CD8-positive, alpha-beta memory T cell (primary cell): ENCODE data around the gene LAD1. TPM values are rescaled to one million over a fixed set of nuclear protein-coding genes. Genes with fewer than 3 reads are reported as not detected.
A peak's percentile ranks its signal among the peaks of the same experiment; 100 is the strongest.

Source experiments
- CTCF ChIA-PET: fragments of 350-600 bp; sonication (Branson Sonifier 250); formaldehyde crosslinking; loops from one replicate; lab custom pipeline; 2021; ENCODE audit warnings: antibody characterized with exemption; lab: Charles Lee
- POLR2A ChIA-PET: fragments of 350-600 bp; sonication (Branson Sonifier 250); formaldehyde crosslinking; loops from one replicate; lab custom pipeline; 2021; ENCODE audit warnings: antibody characterized with exemption; lab: Charles Lee
- DNase-seq, 5 donors: peaks; one replicate each; pipeline versions ENCODE4 v3.0.0 to v3.0.0-alpha.2; 2020 to 2022; ENCODE audit warnings: mixed read lengths in 1 of 5
- H3K27ac ChIP-seq: one replicate; pipeline ENCODE4 v1.7.0; 2013; ENCODE audit warnings: low read depth, mild to moderate bottlenecking, low read length, moderate library complexity
- H3K27me3 ChIP-seq: 2 replicates; pipeline ENCODE4 v1.7.0; 2013; ENCODE audit warnings: low read length, mild to moderate bottlenecking; ENCODE audit not compliant: insufficient read depth, poor library complexity, severe bottlenecking
- H3K36me3 ChIP-seq: 2 replicates; pipeline ENCODE4 v1.7.0; 2013; ENCODE audit warnings: mild to moderate bottlenecking, low read length, moderate library complexity; ENCODE audit not compliant: insufficient read depth
- H3K4me1 ChIP-seq: 2 replicates; pipeline ENCODE4 v1.7.0; 2013; ENCODE audit warnings: mild to moderate bottlenecking, low read length, moderate library complexity; ENCODE audit not compliant: insufficient read depth
- H3K4me3 ChIP-seq: 2 replicates; pipeline ENCODE4 v1.7.0; 2013; ENCODE audit warnings: mild to moderate bottlenecking, low read length
- H3K9me3 ChIP-seq: 2 replicates; pipeline ENCODE4 v1.7.0; 2013; ENCODE audit warnings: mild to moderate bottlenecking, low read length
- H3K27ac Mint-ChIP-seq, 8 donors: one replicate each; pipeline ENCODE4 v1.8.0; 2020 to 2021; ENCODE audit warnings: mixed read lengths in 8 of 8, mild to moderate bottlenecking in 6 of 8, inconsistent platforms in 3 of 8, moderate library complexity in 3 of 8
- H3K27me3 Mint-ChIP-seq, 2 donors: one replicate each; pipeline ENCODE4 v1.8.0; 2020 to 2021; ENCODE audit warnings: mixed read lengths in 2 of 2, mild to moderate bottlenecking in 1 of 2, moderate library complexity in 1 of 2
- H3K36me3 Mint-ChIP-seq, 3 donors: one replicate each; pipeline ENCODE4 v1.8.0; 2020 to 2021; ENCODE audit warnings: mixed read lengths in 3 of 3, inconsistent platforms in 1 of 3, mild to moderate bottlenecking in 1 of 3
- H3K4me1 Mint-ChIP-seq, 3 donors: one replicate each; pipeline ENCODE4 v1.8.0; 2020 to 2021; ENCODE audit warnings: mixed read lengths in 3 of 3, inconsistent platforms in 1 of 3, mild to moderate bottlenecking in 1 of 3
- H3K4me3 Mint-ChIP-seq, 7 donors: one replicate each; pipeline ENCODE4 v1.8.0; 2020 to 2021; ENCODE audit warnings: mixed read lengths in 7 of 7, mild to moderate bottlenecking in 6 of 7, moderate library complexity in 4 of 7, inconsistent platforms in 2 of 7
- H3K9me3 Mint-ChIP-seq, 5 donors: one replicate each; pipeline ENCODE4 v1.8.0; 2020 to 2022; ENCODE audit warnings: mixed read lengths in 5 of 5, mild to moderate bottlenecking in 3 of 5, moderate library complexity in 2 of 5, inconsistent platforms in 1 of 5
- polyA plus RNA-seq: library from polyadenylated mRNA; unstranded; fragments of 300-500 nt; fragmentation: Illumina TruSeq; gene quantifications from one replicate; pipeline ENCODE4 v1.2.3, GENCODE V29; 2021
- total RNA-seq, 2 experiments: library from RNA; stranded (reverse); gene quantifications; one replicate each; pipeline ENCODE4 v1.2.3, GENCODE V29; 2021

Gene LAD1
- total and polyA plus RNA-seq, 3 experiments from 2014 or later: not detected

DNA sequence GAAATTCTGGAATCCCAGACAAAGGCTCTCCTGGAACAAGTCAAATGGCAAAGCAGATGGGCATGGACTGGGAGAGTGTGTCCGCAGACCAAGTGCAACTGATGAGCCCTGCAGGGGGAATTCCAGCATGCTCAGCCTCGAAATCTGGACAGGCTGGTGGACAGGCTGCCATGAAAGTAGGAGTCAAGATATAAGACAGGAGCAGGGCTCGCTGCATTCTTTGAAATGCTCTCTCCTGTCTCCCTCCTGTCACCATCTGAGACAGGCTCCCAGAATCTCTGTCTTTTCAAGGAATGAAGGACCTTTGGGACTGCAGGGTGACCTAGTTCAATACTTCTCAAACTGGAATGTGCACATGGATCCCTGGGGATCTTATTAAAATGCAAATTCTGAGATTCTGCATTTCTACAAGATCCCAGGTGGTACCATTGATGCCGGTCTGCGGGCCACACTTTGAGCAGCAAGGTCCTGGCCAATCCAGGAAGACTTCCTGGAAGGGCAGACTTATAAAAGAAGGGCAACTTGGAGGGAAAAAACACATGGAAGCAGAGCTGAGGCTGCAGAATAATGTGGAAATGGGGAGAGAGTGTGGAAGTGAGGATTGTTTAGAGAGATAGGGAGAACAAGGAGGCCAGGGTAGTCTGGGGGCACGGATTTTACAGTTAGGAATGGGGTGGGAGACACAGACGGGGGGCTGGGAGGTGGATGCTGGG, 51.5 kb downstream of the LAD1 start:
- DNase-seq: no peak
- Histone ChIP-seq H3K4me3 (no peak overlapping the region), H3K36me3 (no peaks in the 10 kb centered on the region), H3K27ac (no peak overlapping the region), H3K4me1 (no peaks in the 10 kb centered on the region), H3K9me3 (no peaks in the 10 kb centered on the region), H3K27me3 (peaks cover 6% of the 10 kb centered on the region)
- Mint-ChIP-seq H3K27me3 (peaks cover 12 to 46% of the 10 kb centered on the region in 2 donors), H3K9me3 (no peaks in the 10 kb centered on the region), H3K36me3 (no peaks in the 10 kb centered on the region), H3K4me3 (no peak overlapping the region), H3K4me1 (no peaks in the 10 kb centered on the region), H3K27ac (peak overlapping the region in 1 of 8 donors; percentile 17)
- POLR2A ChIA-PET: no interaction called here
- CTCF ChIA-PET: no interaction called here

DNA sequence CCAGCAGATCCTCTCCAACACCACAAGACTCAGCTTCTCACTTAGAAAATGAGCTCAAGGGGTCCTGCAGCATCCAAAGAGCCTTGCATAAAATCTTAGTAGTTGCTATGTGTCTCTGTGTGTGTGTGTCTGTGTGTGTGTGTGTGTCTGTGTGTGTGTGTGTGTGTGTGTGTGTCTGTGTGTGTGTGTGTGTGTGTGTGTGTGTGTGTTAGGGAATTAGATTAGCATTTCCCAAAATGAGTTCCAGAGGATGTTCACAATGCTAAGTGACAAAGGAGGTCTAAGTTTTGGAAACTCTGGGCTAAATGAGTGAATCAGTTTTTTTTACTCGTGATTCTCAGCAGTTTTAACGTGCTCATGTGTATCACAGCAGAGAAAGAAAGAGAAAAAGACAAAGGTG, 52.1 kb downstream of the LAD1 start:
- Histone ChIP-seq H3K27ac (no peak overlapping the region), H3K36me3 (no peaks in the 10 kb centered on the region), H3K4me3 (no peak overlapping the region), H3K27me3 (peaks cover 6% of the 10 kb centered on the region), H3K9me3 (no peaks in the 10 kb centered on the region), H3K4me1 (no peaks in the 10 kb centered on the region)
- H3K27me3 Mint-ChIP-seq: peaks cover 12 to 46% of the 10 kb centered on the region in 2 donors
- CTCF ChIA-PET: interaction anchor here (0.6 kb wide), 1 partner anchor 22 kb away, joined by 3 read pairs; no protein-coding TSS in a partner anchor
- H3K4me1 Mint-ChIP-seq: no peaks in the 10 kb centered on the region
- no peaks in the 10 kb centered on the region for H3K36me3 Mint-ChIP-seq
- H3K4me3 Mint-ChIP-seq: no peak overlapping the region
- POLR2A ChIA-PET: no interaction called here
- H3K27ac Mint-ChIP-seq: no peak overlapping the region
- no peak for DNase-seq
- H3K9me3 Mint-ChIP-seq: no peaks in the 10 kb centered on the region

GRCh38 chr1:201346337-201346939, 52.7 kb downstream of the LAD1 start:
- Histone ChIP-seq H3K36me3 (no peaks in the 10 kb centered on the region), H3K4me1 (no peaks in the 10 kb centered on the region), H3K27me3 (peaks cover 6% of the 10 kb centered on the region), H3K27ac (no peak overlapping the region), H3K9me3 (no peaks in the 10 kb centered on the region), H3K4me3 (no peak overlapping the region)
- DNase-seq: no peak
- Mint-ChIP-seq H3K9me3 (no peaks in the 10 kb centered on the region), H3K4me3 (no peak overlapping the region), H3K4me1 (no peaks in the 10 kb centered on the region), H3K27ac (no peak overlapping the region), H3K27me3 (peaks cover 12 to 44% of the 10 kb centered on the region in 2 donors), H3K36me3 (no peaks in the 10 kb centered on the region)
- CTCF ChIA-PET: interaction anchor here (0.6 to 0.8 kb wide), 2 partner anchors 9 to 22 kb away, joined by 3 read pairs; no protein-coding TSS in a partner anchor
- POLR2A ChIA-PET: interaction anchor here (0.5 kb wide), 1 partner anchor 8 kb away, joined by 4 read pairs; no protein-coding TSS in a partner anchor

DNA sequence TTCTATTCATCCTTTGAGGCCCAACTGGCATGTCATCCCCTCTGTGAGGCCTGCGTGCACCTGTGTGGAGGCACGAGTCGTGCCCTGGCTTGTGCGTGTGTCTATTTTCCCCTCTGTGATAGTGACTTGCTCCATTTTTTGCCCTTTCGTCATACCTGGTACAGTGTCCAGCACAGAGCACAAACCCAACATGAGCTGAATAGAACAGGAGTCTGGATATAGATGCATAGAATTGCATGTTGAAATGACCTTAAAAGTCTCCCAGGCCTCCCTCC, 54.1 kb downstream of the LAD1 start:
- no peaks in the 10 kb centered on the region for H3K4me1 Mint-ChIP-seq
- no peak overlapping the region for H3K27ac Mint-ChIP-seq
- Histone ChIP-seq H3K27ac (no peak overlapping the region), H3K4me1 (no peaks in the 10 kb centered on the region), H3K27me3 (peaks cover 6% of the 10 kb centered on the region), H3K36me3 (no peaks in the 10 kb centered on the region), H3K4me3 (no peak overlapping the region), H3K9me3 (no peaks in the 10 kb centered on the region)
- H3K27me3 Mint-ChIP-seq: peaks cover 10 to 42% of the 10 kb centered on the region in 2 donors
- H3K9me3 Mint-ChIP-seq: no peaks in the 10 kb centered on the region
- no peaks in the 10 kb centered on the region for H3K36me3 Mint-ChIP-seq
- DNase-seq: no peak
- H3K4me3 Mint-ChIP-seq: no peak overlapping the region
- CTCF ChIA-PET: no interaction called here
- POLR2A ChIA-PET: no interaction called here

DNA sequence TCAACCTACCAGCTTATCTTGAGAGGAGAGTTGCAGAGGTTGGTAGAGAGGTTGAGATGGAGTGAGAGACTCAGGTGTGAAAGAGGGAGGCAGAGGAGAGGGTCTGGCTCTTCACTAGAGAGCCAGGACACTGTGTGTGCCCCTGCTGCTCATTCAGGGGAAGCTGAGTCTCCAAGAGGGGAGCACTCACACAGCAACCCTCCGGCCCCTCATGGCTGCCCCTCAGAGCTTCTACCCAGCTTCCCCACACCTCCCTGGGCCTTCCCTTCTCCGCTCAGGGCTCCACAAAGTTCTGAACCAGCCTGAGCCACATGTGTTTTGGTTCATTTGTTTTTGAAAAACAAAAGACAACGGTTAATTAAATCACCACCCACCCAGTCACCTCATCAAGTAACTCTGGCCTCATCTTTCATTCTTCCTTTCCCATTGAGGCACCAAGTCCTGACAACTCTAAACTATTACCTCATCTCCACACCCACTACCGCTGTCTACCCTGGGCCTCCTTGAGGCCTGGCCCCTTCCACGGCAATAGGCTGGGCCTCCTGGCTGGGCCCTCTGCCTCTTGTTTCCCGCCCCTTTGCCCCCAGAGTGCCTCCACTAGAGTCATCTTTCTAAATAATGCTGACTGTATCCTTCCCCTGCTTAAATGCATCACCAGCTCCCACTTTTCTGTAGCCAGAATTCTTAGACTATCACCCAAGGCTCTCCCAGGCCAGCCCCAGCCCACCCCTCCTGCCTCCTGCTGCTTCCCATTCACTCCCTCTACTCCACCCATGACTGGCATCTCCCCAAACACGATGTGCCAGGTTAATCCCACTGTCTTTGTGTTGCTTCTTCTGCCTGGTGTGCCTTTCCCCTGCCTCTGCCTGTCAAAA, 54.7 kb downstream of the LAD1 start:
- Mint-ChIP-seq H3K36me3 (no peaks in the 10 kb centered on the region), H3K4me1 (no peaks in the 10 kb centered on the region), H3K4me3 (no peak overlapping the region), H3K27me3 (peaks cover 10 to 39% of the 10 kb centered on the region in 2 donors), H3K27ac (no peak overlapping the region), H3K9me3 (no peaks in the 10 kb centered on the region)
- Histone ChIP-seq H3K27ac (no peak overlapping the region), H3K36me3 (no peaks in the 10 kb centered on the region), H3K9me3 (no peaks in the 10 kb centered on the region), H3K4me3 (no peak overlapping the region), H3K27me3 (peaks cover 6% of the 10 kb centered on the region), H3K4me1 (no peaks in the 10 kb centered on the region)
- ChIA-PET CTCF (interaction anchor here (1.0 kb wide), 1 partner anchor 11 kb away, joined by 3 read pairs; no protein-coding TSS in a partner anchor), POLR2A (no interaction called here)
- DNase-seq: no peak

DNA sequence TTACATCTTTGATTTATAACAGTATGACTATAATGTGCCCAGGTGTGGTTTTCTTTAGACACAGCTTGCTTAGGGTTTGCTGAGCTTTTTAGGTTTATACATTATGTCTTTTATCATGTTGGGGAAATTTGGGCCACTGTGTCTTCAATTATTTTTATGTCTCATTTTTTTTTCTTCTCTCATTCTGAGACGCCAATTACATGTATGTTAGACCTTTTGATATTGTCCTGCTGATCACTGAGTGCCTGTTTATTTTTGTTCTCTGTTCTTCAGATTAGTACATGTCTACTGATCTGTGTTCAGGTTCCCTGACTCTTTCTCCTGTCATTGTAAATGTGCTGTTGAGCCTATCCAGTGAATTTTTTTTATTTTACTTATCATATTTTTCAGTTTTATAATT, 57.7 kb downstream of the LAD1 start:
- ChIA-PET POLR2A (no interaction called here), CTCF (no interaction called here)
- Mint-ChIP-seq H3K4me1 (no peaks in the 10 kb centered on the region), H3K27me3 (peaks cover 1 to 29% of the 10 kb centered on the region in 2 donors), H3K9me3 (no peaks in the 10 kb centered on the region), H3K36me3 (no peaks in the 10 kb centered on the region), H3K27ac (no peak overlapping the region), H3K4me3 (no peak overlapping the region)
- H3K4me1 ChIP-seq: no peaks in the 10 kb centered on the region
- no peaks in the 10 kb centered on the region for H3K9me3 ChIP-seq
- no peak for DNase-seq
- no peak overlapping the region for H3K27ac ChIP-seq
- no peak overlapping the region for H3K4me3 ChIP-seq
- peaks cover 6% of the 10 kb centered on the region for H3K27me3 ChIP-seq
- no peaks in the 10 kb centered on the region for H3K36me3 ChIP-seq

DNA sequence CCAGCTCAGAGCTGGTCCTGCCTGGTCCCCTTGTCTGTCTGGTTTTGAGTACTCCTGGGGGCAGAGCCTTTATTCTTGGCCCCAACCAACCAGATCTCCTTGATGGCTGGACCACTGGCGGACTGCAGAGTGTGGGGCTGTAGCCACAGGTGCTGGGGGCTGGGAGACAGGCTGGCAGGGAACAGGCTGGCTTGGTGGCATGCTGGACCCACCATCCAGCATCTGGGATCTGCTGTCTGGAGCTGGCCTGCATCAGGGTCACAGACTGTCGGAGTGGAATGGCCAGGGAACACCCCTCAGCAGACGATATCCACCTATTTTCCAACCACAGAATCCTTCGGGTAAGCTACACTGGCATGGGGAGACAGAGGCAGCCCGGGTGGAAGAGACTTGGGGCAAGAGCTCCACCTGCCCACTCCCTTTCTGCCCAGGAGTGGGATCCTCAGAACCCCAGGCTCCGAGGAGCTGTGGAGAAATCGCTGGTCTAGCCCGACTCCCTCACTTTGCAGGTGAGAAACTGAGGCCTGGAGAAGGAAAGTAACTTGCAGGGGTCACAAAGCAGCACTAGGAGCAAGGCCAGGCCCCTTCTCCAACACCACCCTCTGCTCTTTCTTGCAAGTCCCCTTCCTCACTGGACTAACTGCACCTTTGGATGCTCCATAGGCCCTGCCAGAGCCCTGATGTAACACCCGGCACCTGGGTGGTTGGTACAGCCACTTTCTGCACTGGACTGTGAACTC, 62.2 kb downstream of the LAD1 start:
- H3K27me3 Mint-ChIP-seq: peaks cover 4 to 18% of the 10 kb centered on the region in 2 donors
- Histone ChIP-seq H3K27me3 (no peaks in the 10 kb centered on the region), H3K4me1 (no peaks in the 10 kb centered on the region), H3K4me3 (no peak overlapping the region), H3K9me3 (no peaks in the 10 kb centered on the region), H3K36me3 (no peaks in the 10 kb centered on the region), H3K27ac (no peak overlapping the region)
- no peaks in the 10 kb centered on the region for H3K9me3 Mint-ChIP-seq
- no peaks in the 10 kb centered on the region for H3K36me3 Mint-ChIP-seq
- H3K4me3 Mint-ChIP-seq: no peak overlapping the region
- POLR2A ChIA-PET: no interaction called here
- no peak for DNase-seq
- no peaks in the 10 kb centered on the region for H3K4me1 Mint-ChIP-seq
- CTCF ChIA-PET: no interaction called here
- no peak overlapping the region for H3K27ac Mint-ChIP-seq
